D721Med (cell line): ENCODE data around the gene ISLR2.

Source experiments
- DNase-seq: peaks from one replicate; pipeline ENCODE4 v3.0.0; 2011; ENCODE audit warnings: low spot score; ENCODE audit not compliant: insufficient read length
- FAIRE-seq: peaks from 2 replicates; lab custom pipeline; 2011; peaks lifted over from hg19 to GRCh38; lab: Jason Lieb, UNC
- TF ChIP-seq, protein P1 (sequence below): IDR thresholded peaks from 2 replicates; pipeline ENCODE4 v1.5.1; 2012; ENCODE audit warnings: mild to moderate bottlenecking, control low read depth; ENCODE audit not compliant: insufficient read depth; ENCODE audit errors: missing control alignments

ISLR2 gene

DNA sequence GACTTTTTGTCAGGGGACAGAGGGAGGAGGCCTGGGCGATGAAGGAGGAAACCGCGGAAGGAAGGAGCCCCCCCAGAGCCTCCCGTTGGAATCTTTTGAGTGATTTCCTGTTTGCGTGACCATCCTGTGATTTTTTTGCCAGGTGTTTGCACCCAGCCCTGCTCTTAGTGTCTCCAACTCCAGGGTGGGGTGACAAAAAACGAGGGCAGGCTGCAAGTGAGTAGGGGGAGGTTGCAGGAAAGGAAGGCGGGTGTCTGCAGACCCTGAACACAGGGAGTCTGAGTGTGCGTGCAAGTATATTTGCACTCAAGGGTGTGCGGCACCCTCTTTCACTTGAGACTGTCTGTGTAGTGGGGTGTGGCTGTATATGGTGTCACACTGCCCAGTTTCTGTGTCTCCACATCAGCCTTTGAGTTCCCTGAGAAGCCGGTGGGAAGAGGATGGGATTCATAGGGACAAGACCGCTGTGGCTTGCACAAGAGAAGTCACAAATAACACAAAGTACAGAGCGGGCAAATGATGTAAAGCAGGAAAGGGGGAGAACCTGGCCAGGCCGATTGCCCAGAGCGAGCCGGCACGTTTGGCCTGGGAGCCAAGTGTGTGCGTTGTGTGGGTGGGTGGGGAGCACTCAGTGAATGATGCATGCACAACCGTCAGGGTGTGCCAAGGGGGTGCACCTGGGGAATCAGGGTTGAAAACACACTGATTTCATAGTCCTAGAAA, 6.6 kb downstream of the ISLR2 start:
- FAIRE-seq (no peak), DNase-seq (no peak)
- TF ChIP-seq, protein P1, sequence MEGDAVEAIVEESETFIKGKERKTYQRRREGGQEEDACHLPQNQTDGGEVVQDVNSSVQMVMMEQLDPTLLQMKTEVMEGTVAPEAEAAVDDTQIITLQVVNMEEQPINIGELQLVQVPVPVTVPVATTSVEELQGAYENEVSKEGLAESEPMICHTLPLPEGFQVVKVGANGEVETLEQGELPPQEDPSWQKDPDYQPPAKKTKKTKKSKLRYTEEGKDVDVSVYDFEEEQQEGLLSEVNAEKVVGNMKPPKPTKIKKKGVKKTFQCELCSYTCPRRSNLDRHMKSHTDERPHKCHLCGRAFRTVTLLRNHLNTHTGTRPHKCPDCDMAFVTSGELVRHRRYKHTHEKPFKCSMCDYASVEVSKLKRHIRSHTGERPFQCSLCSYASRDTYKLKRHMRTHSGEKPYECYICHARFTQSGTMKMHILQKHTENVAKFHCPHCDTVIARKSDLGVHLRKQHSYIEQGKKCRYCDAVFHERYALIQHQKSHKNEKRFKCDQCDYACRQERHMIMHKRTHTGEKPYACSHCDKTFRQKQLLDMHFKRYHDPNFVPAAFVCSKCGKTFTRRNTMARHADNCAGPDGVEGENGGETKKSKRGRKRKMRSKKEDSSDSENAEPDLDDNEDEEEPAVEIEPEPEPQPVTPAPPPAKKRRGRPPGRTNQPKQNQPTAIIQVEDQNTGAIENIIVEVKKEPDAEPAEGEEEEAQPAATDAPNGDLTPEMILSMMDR: no peak

DNA sequence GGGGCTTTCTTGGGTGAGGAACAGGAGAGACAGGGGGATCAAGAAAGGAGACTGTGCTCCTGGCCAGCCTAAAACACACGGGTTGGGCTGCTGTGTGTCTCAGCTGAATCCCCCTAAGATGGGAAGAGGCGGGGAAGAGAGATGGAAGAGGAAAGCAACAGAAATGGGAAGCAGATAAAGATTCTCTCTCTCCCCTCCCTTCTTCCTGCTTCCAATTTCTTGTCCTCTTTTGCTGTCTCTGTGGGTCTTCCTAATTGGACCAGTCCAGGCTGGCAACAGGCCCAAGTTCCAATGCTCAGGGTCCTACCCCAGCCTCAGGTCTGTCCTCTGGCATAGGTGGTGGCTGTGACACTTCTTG, 7.1 kb downstream of the ISLR2 start:
- TF ChIP-seq, protein P1: no peak
- DNase-seq (no peak), FAIRE-seq (no peak)

DNA sequence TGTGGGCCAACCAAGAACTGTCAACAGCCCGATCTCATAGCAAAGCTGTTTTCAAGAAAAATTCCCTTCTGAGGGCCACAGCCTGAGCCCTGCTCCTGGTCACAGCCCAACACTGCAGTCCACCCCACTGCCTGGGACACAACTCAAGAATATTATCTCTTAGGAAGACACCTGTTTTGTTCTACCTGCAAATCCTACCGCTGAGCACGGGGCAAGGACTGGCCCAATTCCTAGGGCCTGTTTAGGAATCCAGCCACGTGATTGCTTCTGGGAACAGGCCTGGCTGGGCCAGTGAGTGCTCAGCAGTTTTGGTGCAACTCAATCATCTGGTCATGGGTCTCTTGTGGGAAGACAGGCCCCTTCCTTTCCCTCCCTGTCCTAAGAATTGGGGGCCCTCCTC, 8.3 kb downstream of the ISLR2 start:
- DNase-seq (no peak), FAIRE-seq (no peak)
- TF ChIP-seq, protein P1: no peak

DNA sequence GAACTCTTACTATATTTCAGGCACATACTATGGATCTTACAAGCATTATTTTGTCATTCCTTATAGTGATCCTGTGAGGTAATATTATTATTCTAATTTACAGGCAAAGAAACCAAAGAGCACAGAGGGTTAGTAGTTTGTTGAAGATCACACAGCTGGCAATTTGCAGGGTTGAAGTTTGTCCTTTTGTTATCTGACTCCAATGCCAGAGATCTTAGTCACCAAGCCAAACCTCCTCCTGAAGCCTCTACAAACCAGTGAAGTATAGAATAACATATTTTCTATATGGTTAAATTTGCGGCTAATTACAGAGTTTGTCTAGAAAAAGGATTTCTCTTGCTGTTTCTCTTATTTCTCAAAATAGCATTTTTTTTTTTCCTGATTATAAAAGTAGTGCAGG, 11.2 kb downstream of the ISLR2 start:
- TF ChIP-seq, protein P1: no peak
- DNase-seq (no peak), FAIRE-seq (no peak)

DNA sequence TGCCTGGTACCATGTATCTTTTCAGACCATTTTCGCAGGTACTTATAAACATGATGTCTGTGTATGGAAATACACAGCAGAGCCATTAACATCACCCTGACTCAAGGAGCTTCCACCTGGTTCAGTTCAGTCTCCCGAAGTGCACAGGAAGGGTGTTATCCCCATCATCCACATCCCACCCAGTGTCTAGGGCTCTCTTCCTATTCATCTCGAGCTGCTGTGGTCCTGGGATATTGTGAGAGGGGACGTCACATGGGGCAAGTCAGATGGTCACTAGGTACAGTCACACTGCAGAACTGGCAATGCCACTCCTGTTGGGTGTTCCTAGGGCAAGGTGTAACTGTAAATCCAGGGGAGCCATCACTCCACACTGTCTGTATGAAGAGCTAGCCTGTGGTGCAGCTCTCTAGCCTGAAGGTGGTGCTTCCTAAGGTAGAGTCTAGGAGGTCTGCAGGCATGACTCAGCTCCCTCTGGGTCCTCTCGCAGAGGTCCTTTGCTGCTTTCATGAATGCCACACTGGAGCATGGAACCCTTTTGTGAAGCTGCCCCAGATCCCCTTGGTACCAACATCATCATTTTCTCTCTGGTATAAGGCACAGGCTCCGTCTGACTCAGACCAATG, 13.9 kb downstream of the ISLR2 start:
- no peak for FAIRE-seq
- DNase-seq: no peak

DNA sequence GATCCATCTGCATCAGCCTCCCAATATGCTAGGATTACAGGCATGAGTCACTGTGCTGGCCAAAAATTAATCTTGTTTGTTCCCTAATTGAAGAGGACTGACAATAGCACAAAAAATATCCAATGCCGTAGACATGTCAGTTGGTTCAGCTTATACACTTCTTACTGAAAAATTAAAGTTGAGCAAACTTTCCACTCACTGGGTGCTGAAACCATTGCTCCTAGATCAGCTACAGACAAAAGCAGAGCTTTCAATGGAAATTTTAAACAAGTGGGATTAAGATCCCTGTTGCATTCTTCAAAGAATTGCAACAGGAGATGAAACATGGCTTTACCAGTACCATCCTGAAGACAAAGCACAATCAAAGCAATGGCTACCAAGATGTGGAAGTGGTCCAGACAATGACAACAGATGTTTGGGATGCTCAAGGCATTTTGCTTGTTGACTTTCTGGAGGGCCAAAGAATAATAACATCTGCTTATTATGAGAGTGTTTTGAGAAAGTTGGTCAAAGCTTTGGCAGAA, 16.0 kb downstream of the ISLR2 start:
- FAIRE-seq: no peak
- TF ChIP-seq, protein P1: no peak

More for the DNA sequence above, 13.9 kb downstream of the ISLR2 start:
- TF ChIP-seq, protein P1: no peak

DNA sequence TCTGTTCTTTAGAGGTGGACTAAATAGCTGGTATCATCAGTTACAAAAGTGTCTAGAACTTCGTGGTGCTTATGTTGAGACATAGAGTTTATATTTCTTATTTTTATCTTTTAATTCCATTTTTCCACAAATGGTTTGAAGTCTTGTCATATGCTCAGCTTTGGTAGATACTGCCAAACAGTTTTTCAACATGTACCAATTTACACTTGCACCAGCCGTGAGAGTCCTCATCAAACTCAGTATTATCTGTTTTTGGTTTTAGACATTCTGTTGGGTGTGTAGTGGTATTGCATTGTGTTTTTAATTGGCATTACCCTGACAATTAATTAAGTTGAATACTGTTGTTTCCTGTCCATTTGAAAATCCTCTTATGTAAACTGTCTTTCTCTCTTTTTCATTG, 16.7 kb downstream of the ISLR2 start:
- FAIRE-seq (no peak), DNase-seq (no peak)
- TF ChIP-seq, protein P1: no peak

More for the DNA sequence above, 16.0 kb downstream of the ISLR2 start:
- no peak for DNase-seq
